Hematopoietic multipotent progenitor cell treated with erythropoietin and hydrocortisone succinate and interleukin-3 and kit ligand, for 17 days (in vitro differentiated cells): Measurements from ENCODE around the gene PTPN7.

ENCODE experiments used
- DNase-seq: peaks from one replicate; pipeline ENCODE4 v3.0.0-alpha.2; 2015; ENCODE audit warnings: low spot score

PTPN7 gene

GRCh38 chr1:202106340-202107254, 53.8 kb downstream of the PTPN7 start:
- DNase-seq = peak; percentile 82

- DNase-seq = peak; percentile 91
Measured at GRCh38 chr1:202105571-202106339, 54.6 kb downstream of the PTPN7 start.

- peak; percentile 70 for DNase-seq
Measured at GRCh38 chr1:202104073-202104472, 56.3 kb downstream of the PTPN7 start.

GRCh38 chr1:202101184-202101583, 59.2 kb downstream of the PTPN7 start:
- peak; percentile 51 for DNase-seq
